HCT116 (cell line): ENCODE measurements around the gene TCIRG1. TPM values are rescaled to one million over a fixed set of nuclear protein-coding genes. Genes with fewer than 3 reads are reported as not detected.

Experiments used
- ATAC-seq: fragments of 200-7000 bp; cut with Tn5 transposase; 2 replicates; pipeline ENCODE4 v1.9.1; 2020; ENCODE audit warnings: mild to moderate bottlenecking, moderate library complexity
- Bru-seq: library from RNA; stranded (reverse); fragments of 400-500 nt; gene quantifications from one replicate; lab custom pipeline; 2021; lab: Mats Ljungman, UMichigan
- BruChase-seq, 2 experiments: library from RNA; stranded (reverse); fragments of 400-500 nt; gene quantifications; one replicate each; lab custom pipeline; 2021; lab: Mats Ljungman, UMichigan
- BruUV-seq: library from RNA; stranded (reverse); fragments of 400-500 nt; replicated peaks from 2 replicates; lab custom pipeline; 2021; lab: Mats Ljungman, UMichigan
- CTCF ChIA-PET: fragments of 300-600 bp; sonication (Branson Sonifier 250); formaldehyde crosslinking; loops from one replicate; lab custom pipeline; 2021; ENCODE audit warnings: antibody characterized with exemption; lab: Charles Lee
- POLR2A ChIA-PET: fragments of 300-600, 350-600 bp; sonication (Branson Sonifier 250); formaldehyde crosslinking; loops from one replicate; lab custom pipeline; 2021; ENCODE audit warnings: antibody characterized with exemption; lab: Charles Lee
- RAD21 ChIA-PET, 2 experiments: fragments of 300-600 bp; sonication (Branson Sonifier 250); formaldehyde crosslinking; loops; one replicate each; lab custom pipeline; 2023; ENCODE audit warnings: low total read pairs in 2 of 2; ENCODE audit not compliant: uncharacterized antibody in 2 of 2, unreplicated experiment in 2 of 2, low non-redundant PET in 1 of 2; lab: Charles Lee
- DNase-seq: peaks from one replicate; pipeline ENCODE4 v3.0.0-alpha.2; 2010; ENCODE audit warnings: low read depth, low spot score
- H2AFZ ChIP-seq: fragments of 200-600 bp; shearing (Covaris generic), sonication (generic); 2 replicates; pipeline ENCODE4 v1.6.1; 2017; ENCODE audit warnings: low read depth, mixed run types, mixed read lengths, antibody characterized with exemption, low read length; ENCODE audit not compliant: poor library complexity, severe bottlenecking
- H3K27ac ChIP-seq: 2 replicates; pipeline ENCODE4 v1.5.1; 2012; ENCODE audit warnings: low read depth, low read length
- H3K27me3 ChIP-seq: fragments of 200-600 bp; sonication (generic); 2 replicates; pipeline ENCODE4 v1.6.1; 2016; ENCODE audit warnings: mixed run types, low read length, mixed read lengths; ENCODE audit not compliant: insufficient read depth
- H3K36me3 ChIP-seq, 2 experiments: fragments of 200-500 bp in 1 of 2; fragments of 200-600 bp in 1 of 2; sonication (Bioruptor generic) in 1 of 2; sonication (generic) in 1 of 2; 2 replicates each; pipeline versions ENCODE4 v1.5.1 to v1.6.1; 2014 to 2016; ENCODE audit warnings: low read length in 2 of 2, inconsistent platforms in 1 of 2, mixed read lengths in 1 of 2, mixed run types in 1 of 2; ENCODE audit not compliant: insufficient read depth in 2 of 2, control insufficient read depth in 1 of 2
- H3K4me1 ChIP-seq, 2 experiments: fragments of 200-600 bp in 1 of 2; sonication (generic) in 1 of 2; 2 replicates each; pipeline versions ENCODE4 v1.5.1 to v1.6.1; 2012 to 2017; ENCODE audit warnings: low read length in 2 of 2, inconsistent platforms in 1 of 2, mild to moderate bottlenecking in 1 of 2, mixed read lengths in 1 of 2, mixed run types in 1 of 2, moderate library complexity in 1 of 2; ENCODE audit not compliant: insufficient read depth in 2 of 2, control insufficient read depth in 1 of 2
- H3K4me2 ChIP-seq: fragments of 200-600 bp; sonication (generic); 2 replicates; pipeline ENCODE4 v1.6.1; 2017; ENCODE audit warnings: mixed run types, low read length, mixed read lengths
- H3K4me3 ChIP-seq, 2 experiments: fragments of 200-600 bp in 1 of 2; sonication (generic) in 1 of 2; replicated peaks in 1 of 2; 2 replicates each; pipeline ENCODE4 v1.5.1; 2011 to 2016; ENCODE audit warnings: low read length in 2 of 2, control low read depth in 1 of 2, low read depth in 1 of 2, mild to moderate bottlenecking in 1 of 2, mixed read lengths in 1 of 2, mixed run types in 1 of 2
- H3K79me2 ChIP-seq: fragments of 200-600 bp; sonication (generic); 2 replicates; pipeline ENCODE4 v1.6.1; 2017; ENCODE audit warnings: mild to moderate bottlenecking, mixed run types, low read length, moderate library complexity, mixed read lengths; ENCODE audit not compliant: insufficient read depth
- H3K9ac ChIP-seq: fragments of 200-600 bp; sonication (generic); 2 replicates; pipeline ENCODE4 v1.6.1; 2016; ENCODE audit warnings: low read length, mixed read lengths
- H3K9me2 ChIP-seq: fragments of 200-600 bp; sonication (generic), shearing (Covaris generic); 2 replicates; pipeline ENCODE4 v1.6.1; 2017; ENCODE audit warnings: mixed run types, mild to moderate bottlenecking, moderate library complexity; ENCODE audit not compliant: insufficient read depth
- H3K9me3 ChIP-seq, 2 experiments: fragments of 200-500 bp in 1 of 2; fragments of 200-600 bp in 1 of 2; sonication (Bioruptor generic) in 1 of 2; sonication (generic) in 1 of 2; 2 replicates each; pipeline ENCODE4 v1.6.1; 2014 to 2017; ENCODE audit warnings: low read length in 2 of 2, mixed read lengths in 2 of 2, inconsistent platforms in 1 of 2, low read depth in 1 of 2, mild to moderate bottlenecking in 1 of 2, mixed run types in 1 of 2, moderate library complexity in 1 of 2; ENCODE audit not compliant: control insufficient read depth in 1 of 2, insufficient read depth in 1 of 2
- H4K20me1 ChIP-seq: fragments of 200-600 bp; sonication (generic), shearing (Covaris generic); 2 replicates; pipeline ENCODE4 v1.6.1; 2017; ENCODE audit warnings: mixed run types, mild to moderate bottlenecking, moderate library complexity; ENCODE audit not compliant: insufficient read depth
- CBX3 ChIP-seq: IDR thresholded peaks from 2 replicates; pipeline ENCODE4 v1.6.1; 2012; ENCODE audit warnings: low read depth
- CEBPB ChIP-seq: IDR thresholded peaks from 2 replicates; pipeline ENCODE4 v1.6.1; 2012; ENCODE audit warnings: low read depth
- EGR1 ChIP-seq: IDR thresholded peaks from 2 replicates; pipeline ENCODE4 v1.6.1; 2012; ENCODE audit warnings: low read depth
- ELF1 ChIP-seq: IDR thresholded peaks from 2 replicates; pipeline ENCODE4 v1.6.1; 2012; ENCODE audit warnings: low read depth, borderline replicate concordance
- EZH2 ChIP-seq: fragments of 200-600 bp; sonication (generic); IDR thresholded peaks from 2 replicates; pipeline ENCODE4 v1.6.1; 2017; ENCODE audit warnings: antibody characterized with exemption, mixed run types
- JUND ChIP-seq: IDR thresholded peaks from 2 replicates; pipeline ENCODE4 v1.6.1; 2012
- POLR2AphosphoS5 ChIP-seq: IDR thresholded peaks from 2 replicates; pipeline ENCODE4 v1.6.1; 2011; ENCODE audit warnings: mild to moderate bottlenecking, low read depth, low read length, moderate library complexity
- RAD21 ChIP-seq: IDR thresholded peaks from 2 replicates; pipeline ENCODE4 v1.6.1; 2012; ENCODE audit warnings: low read depth, mild to moderate bottlenecking
- REST ChIP-seq: IDR thresholded peaks from 2 replicates; pipeline ENCODE4 v1.6.1; 2012; ENCODE audit warnings: low read depth
- SIN3A ChIP-seq: IDR thresholded peaks from 2 replicates; pipeline ENCODE4 v1.6.1; 2012; ENCODE audit warnings: low read depth
- SP1 ChIP-seq: IDR thresholded peaks from 2 replicates; pipeline ENCODE4 v1.6.1; 2012; ENCODE audit warnings: low read depth
- TCF7L2 ChIP-seq: IDR thresholded peaks from 2 replicates; pipeline ENCODE4 v1.7.0; 2011; ENCODE audit warnings: borderline replicate concordance, inconsistent platforms; ENCODE audit not compliant: insufficient read depth, insufficient read length; ENCODE audit errors: extremely low read depth
- ZNF274 ChIP-seq: fragments of 200-500 bp; sonication (Bioruptor generic); IDR thresholded peaks from 2 replicates; pipeline ENCODE4 v1.6.1; 2014; ENCODE audit warnings: mild to moderate bottlenecking, low read depth, low read length, inconsistent platforms
- intact Hi-C: fragments of 100-400 bp; cut with micrococcal nuclease; formaldehyde crosslinking; loops from 2 replicates; pipeline ENCODE4 v1.10.0; 2022
- long read RNA-seq: library from polyadenylated mRNA; unstranded; transcript quantifications from one replicate; pipeline ENCODE4 v2.0.0, GENCODE V29; 2021; ENCODE audit not compliant: unreplicated experiment
- polyA plus RNA-seq: library from polyadenylated mRNA; unstranded; fragments of >200 nt; gene quantifications from 2 replicates; pipeline ENCODE4 v1.2.1, GENCODE V29; 2012; ENCODE audit warnings: missing spikeins
- total RNA-seq: library from RNA; stranded (reverse); gene quantifications from one replicate; pipeline ENCODE4 v1.2.1, GENCODE V29; 2021; ENCODE audit not compliant: unreplicated experiment
- TF ChIP-seq, protein P1 (sequence below): IDR thresholded peaks from 2 replicates; pipeline ENCODE4 v1.6.1; 2012
- TF ChIP-seq, protein P2 (sequence below): IDR thresholded peaks from 2 replicates; pipeline ENCODE4 v1.6.1; 2012
- TF ChIP-seq, protein P3 (sequence below), 3 experiments: fragments of 200-600 bp in 1 of 3; sonication (generic) in 1 of 3; IDR thresholded peaks in 2 of 3; conservative IDR thresholded peaks in 1 of 3; 2 replicates each; pipeline ENCODE4 v1.5.1; 2012 to 2017; ENCODE audit warnings: low read depth in 2 of 3, low read length in 2 of 3, antibody characterized with exemption in 1 of 3, borderline replicate concordance in 1 of 3, control low read depth in 1 of 3, mild to moderate bottlenecking in 1 of 3, mixed read lengths in 1 of 3, mixed run types in 1 of 3, moderate library complexity in 1 of 3; ENCODE audit not compliant: insufficient read depth in 1 of 3

The TCIRG1 gene, protein sequence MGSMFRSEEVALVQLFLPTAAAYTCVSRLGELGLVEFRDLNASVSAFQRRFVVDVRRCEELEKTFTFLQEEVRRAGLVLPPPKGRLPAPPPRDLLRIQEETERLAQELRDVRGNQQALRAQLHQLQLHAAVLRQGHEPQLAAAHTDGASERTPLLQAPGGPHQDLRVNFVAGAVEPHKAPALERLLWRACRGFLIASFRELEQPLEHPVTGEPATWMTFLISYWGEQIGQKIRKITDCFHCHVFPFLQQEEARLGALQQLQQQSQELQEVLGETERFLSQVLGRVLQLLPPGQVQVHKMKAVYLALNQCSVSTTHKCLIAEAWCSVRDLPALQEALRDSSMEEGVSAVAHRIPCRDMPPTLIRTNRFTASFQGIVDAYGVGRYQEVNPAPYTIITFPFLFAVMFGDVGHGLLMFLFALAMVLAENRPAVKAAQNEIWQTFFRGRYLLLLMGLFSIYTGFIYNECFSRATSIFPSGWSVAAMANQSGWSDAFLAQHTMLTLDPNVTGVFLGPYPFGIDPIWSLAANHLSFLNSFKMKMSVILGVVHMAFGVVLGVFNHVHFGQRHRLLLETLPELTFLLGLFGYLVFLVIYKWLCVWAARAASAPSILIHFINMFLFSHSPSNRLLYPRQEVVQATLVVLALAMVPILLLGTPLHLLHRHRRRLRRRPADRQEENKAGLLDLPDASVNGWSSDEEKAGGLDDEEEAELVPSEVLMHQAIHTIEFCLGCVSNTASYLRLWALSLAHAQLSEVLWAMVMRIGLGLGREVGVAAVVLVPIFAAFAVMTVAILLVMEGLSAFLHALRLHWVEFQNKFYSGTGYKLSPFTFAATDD
- total RNA-seq: 101 TPM
- polyA plus RNA-seq: 88.7 and 97.2 TPM in 2 replicates
- Bru-seq, nascent RNA: percentile 51 among the genes with signal in this experiment
- percentile 70 among the genes with signal in this experiment for BruChase-seq, experiment 1, labeled RNA remaining after a 6-hour chase
- percentile 65 among the genes with signal in this experiment for BruChase-seq, experiment 2, labeled RNA remaining after a 2-hour chase
- long read RNA-seq, transcript TCIRG1-201 (20 exons, 2,677 nt): major isoform, 9 of 115 reads
- long read RNA-seq, partial matches to known transcripts: 51 of 115 reads
- long read RNA-seq, other reads (novel, unspliced or antisense): 50 of 115 reads

DNA sequence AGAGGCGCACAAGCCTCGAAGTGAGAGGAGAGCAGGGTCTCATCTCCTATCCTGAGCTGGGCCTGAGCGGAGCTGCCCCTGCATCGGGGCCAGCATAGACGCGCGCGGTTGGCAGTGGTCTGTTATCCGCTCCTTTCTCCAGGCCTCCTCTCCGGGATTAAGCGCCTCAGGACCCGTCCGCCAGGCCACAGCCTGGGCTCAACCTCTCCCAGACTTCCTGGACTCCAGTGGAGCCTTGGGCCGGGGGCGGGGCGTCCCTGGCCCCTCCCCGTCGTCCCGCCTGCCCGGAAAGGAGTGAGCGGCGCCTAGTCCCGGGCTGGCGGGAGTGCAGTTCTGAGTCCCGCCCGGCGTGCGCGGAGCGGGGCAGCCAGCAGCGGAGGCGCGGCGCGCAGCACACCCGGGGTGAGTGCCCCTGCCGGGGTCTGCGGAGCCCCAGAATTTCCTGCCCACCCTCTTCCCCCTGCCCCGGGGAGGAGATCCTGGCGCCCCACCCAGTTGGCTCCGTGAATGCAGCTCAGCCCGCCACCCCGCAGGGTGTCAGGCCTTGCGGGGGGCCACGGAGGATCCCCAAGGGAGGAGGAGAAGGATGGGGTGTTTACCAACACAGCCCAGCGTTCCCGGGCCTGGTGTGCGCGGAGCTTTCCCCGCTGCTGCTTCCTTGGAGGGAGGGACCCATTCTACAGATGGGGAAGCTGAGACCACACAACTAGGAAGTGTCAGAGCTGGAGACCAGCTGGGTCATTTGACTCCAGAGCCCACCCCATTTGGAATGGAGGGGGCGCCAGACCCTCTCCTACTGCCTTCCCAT, at the start of gene TCIRG1:
TCIRG1 (plus strand) TSS at position 308 of the 808 bp plus-strand sequence. CDS start 2,247 bp downstream, outside the sequence.
- H3K4me1 ChIP-seq: peaks cover 9 to 23% of the 10 kb centered on the region in 2 experiments; a peak in 3 of 4 replicates
- ATAC-seq (peak; percentile 94), DNase-seq (peak; percentile 49)
- peak within 1 kb of the TSS; percentile 87 for H3K27ac ChIP-seq
- H3K9ac ChIP-seq: peak within 1 kb of the TSS; percentile 79
- no peaks in the 10 kb centered on the region for H3K9me2 ChIP-seq
- ChIA-PET POLR2A (interaction anchor here (1.0 to 1.7 kb wide), 2 partner anchors 10 to 29 kb away, joined by 3 to 5 read pairs; partner anchors contain the start of gene ALDH3B1), CTCF (no interaction called here), RAD21 (no interaction called here)
- no peaks in the 10 kb centered on the region for H3K9me3 ChIP-seq
- no peak within 1 kb of the TSS for H2AFZ ChIP-seq
- intact Hi-C loops: loop anchor here (10.0 kb wide), 1 partner anchor 86 kb away; the partner anchor contains the start of gene CHKA
- H3K27me3 ChIP-seq: no peaks in the 10 kb centered on the region
- peaks cover 24% of the 10 kb centered on the region for H3K79me2 ChIP-seq
- H3K4me2 ChIP-seq: peak within 1 kb of the TSS; percentile 85
- TSS peak; percentile 38 for BruUV-seq
- H3K36me3 ChIP-seq: peaks cover 2 to 11% of the 10 kb centered on the region in 2 experiments; a peak in 2 of 4 replicates
- no peaks in the 10 kb centered on the region for H4K20me1 ChIP-seq
- peak within 1 kb of the TSS; percentile 82 for H3K4me3 ChIP-seq
- TF ChIP-seq CEBPB (no peak), TCF7L2 (no peak), CBX3 (no peak), POLR2AphosphoS5 (peak; percentile 96), REST (no peak), ELF1 (no peak), SIN3A (no peak), EZH2 (no peak), JUND (no peak), RAD21 (no peak), ZNF274 (no peak), SP1 (no peak), EGR1 (no peak)
- TF ChIP-seq, protein P1, sequence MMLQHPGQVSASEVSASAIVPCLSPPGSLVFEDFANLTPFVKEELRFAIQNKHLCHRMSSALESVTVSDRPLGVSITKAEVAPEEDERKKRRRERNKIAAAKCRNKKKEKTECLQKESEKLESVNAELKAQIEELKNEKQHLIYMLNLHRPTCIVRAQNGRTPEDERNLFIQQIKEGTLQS: no peak
- TF ChIP-seq, protein P2, sequence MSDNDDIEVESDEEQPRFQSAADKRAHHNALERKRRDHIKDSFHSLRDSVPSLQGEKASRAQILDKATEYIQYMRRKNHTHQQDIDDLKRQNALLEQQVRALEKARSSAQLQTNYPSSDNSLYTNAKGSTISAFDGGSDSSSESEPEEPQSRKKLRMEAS: no peak
- TF ChIP-seq, protein P3, sequence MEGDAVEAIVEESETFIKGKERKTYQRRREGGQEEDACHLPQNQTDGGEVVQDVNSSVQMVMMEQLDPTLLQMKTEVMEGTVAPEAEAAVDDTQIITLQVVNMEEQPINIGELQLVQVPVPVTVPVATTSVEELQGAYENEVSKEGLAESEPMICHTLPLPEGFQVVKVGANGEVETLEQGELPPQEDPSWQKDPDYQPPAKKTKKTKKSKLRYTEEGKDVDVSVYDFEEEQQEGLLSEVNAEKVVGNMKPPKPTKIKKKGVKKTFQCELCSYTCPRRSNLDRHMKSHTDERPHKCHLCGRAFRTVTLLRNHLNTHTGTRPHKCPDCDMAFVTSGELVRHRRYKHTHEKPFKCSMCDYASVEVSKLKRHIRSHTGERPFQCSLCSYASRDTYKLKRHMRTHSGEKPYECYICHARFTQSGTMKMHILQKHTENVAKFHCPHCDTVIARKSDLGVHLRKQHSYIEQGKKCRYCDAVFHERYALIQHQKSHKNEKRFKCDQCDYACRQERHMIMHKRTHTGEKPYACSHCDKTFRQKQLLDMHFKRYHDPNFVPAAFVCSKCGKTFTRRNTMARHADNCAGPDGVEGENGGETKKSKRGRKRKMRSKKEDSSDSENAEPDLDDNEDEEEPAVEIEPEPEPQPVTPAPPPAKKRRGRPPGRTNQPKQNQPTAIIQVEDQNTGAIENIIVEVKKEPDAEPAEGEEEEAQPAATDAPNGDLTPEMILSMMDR (IDR thresholded peaks at IDR 0.05 in 2 of 3, conservative IDR thresholded peaks at IDR 0.05 in 1 of 3; ENCODE audit: borderline replicate concordance in 1 of 3, insufficient read depth in 1 of 3, low read depth in 2 of 3, low read length in 2 of 3): no peak
